HL-60 (cell line): ENCODE measurements around the gene SPTB.
A peak's percentile ranks its signal among the peaks of the same experiment; 100 is the strongest.

ENCODE experiments used
- DNase-seq, 2 experiments: peaks; one replicate each; pipeline ENCODE4 v3.0.0-alpha.2; 2010 to 2020; ENCODE audit warnings: low read depth in 1 of 2, low spot score in 1 of 2
- H3K27ac ChIP-seq: fragments of 250-450 bp; sonication (Bioruptor Pico); replicated peaks from 2 replicates; pipeline ENCODE4 v1.5.1; 2020; ENCODE audit warnings: mild to moderate bottlenecking, moderate library complexity
- H3K27me3 ChIP-seq: fragments of 250-450 bp; sonication (Bioruptor Pico); 2 replicates; pipeline ENCODE4 v1.5.1; 2021; ENCODE audit warnings: mild to moderate bottlenecking, moderate library complexity; ENCODE audit not compliant: insufficient read depth, poor library complexity, severe bottlenecking
- H3K4me3 ChIP-seq: replicated peaks from 2 replicates; pipeline ENCODE4 v1.5.1; 2011; ENCODE audit warnings: mild to moderate bottlenecking, control low read depth, low read length; ENCODE audit not compliant: insufficient read depth
- GABPA ChIP-seq: IDR thresholded peaks from 2 replicates; pipeline ENCODE4 v1.6.1; 2012; ENCODE audit warnings: low read depth
- POLR2AphosphoS5 ChIP-seq: IDR thresholded peaks from 2 replicates; pipeline ENCODE4 v1.6.1; 2012; ENCODE audit warnings: low read depth
- REST ChIP-seq: IDR thresholded peaks from 2 replicates; pipeline ENCODE4 v1.6.1; 2012; ENCODE audit warnings: low read depth; ENCODE audit not compliant: insufficient replicate concordance
- SPI1 ChIP-seq: IDR thresholded peaks from 2 replicates; pipeline ENCODE4 v1.6.1; 2012; ENCODE audit warnings: low read depth, mild to moderate bottlenecking, borderline replicate concordance
- TF ChIP-seq, protein P1 (sequence below): IDR thresholded peaks from one replicate; pipeline ENCODE4 v1.5.1; 2011; ENCODE audit warnings: low read length, control low read depth, inconsistent platforms; ENCODE audit not compliant: insufficient read depth

Gene SPTB

GRCh38 chr14:64765740-64766302, 113.9 kb downstream of the SPTB start:
- Histone ChIP-seq H3K27ac (no peak overlapping the region), H3K27me3 (no peaks in the 10 kb centered on the region), H3K4me3 (no peak overlapping the region)
- TF ChIP-seq, protein P1, sequence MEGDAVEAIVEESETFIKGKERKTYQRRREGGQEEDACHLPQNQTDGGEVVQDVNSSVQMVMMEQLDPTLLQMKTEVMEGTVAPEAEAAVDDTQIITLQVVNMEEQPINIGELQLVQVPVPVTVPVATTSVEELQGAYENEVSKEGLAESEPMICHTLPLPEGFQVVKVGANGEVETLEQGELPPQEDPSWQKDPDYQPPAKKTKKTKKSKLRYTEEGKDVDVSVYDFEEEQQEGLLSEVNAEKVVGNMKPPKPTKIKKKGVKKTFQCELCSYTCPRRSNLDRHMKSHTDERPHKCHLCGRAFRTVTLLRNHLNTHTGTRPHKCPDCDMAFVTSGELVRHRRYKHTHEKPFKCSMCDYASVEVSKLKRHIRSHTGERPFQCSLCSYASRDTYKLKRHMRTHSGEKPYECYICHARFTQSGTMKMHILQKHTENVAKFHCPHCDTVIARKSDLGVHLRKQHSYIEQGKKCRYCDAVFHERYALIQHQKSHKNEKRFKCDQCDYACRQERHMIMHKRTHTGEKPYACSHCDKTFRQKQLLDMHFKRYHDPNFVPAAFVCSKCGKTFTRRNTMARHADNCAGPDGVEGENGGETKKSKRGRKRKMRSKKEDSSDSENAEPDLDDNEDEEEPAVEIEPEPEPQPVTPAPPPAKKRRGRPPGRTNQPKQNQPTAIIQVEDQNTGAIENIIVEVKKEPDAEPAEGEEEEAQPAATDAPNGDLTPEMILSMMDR = no peak
- no peak for TF ChIP-seq POLR2AphosphoS5
- TF ChIP-seq SPI1 = no peak
- TF ChIP-seq GABPA = no peak
- TF ChIP-seq REST = no peak
- DNase-seq = no peak

GRCh38 chr14:64764641-64765520, 114.8 kb downstream of the SPTB start:
- Histone ChIP-seq H3K27me3 (no peaks in the 10 kb centered on the region), H3K4me3 (peak overlapping the region; percentile 31), H3K27ac (no peak overlapping the region)
- no peak for TF ChIP-seq GABPA
- TF ChIP-seq, protein P1 = peak; percentile 48
- peak; percentile 29 to 51 for DNase-seq

DNA sequence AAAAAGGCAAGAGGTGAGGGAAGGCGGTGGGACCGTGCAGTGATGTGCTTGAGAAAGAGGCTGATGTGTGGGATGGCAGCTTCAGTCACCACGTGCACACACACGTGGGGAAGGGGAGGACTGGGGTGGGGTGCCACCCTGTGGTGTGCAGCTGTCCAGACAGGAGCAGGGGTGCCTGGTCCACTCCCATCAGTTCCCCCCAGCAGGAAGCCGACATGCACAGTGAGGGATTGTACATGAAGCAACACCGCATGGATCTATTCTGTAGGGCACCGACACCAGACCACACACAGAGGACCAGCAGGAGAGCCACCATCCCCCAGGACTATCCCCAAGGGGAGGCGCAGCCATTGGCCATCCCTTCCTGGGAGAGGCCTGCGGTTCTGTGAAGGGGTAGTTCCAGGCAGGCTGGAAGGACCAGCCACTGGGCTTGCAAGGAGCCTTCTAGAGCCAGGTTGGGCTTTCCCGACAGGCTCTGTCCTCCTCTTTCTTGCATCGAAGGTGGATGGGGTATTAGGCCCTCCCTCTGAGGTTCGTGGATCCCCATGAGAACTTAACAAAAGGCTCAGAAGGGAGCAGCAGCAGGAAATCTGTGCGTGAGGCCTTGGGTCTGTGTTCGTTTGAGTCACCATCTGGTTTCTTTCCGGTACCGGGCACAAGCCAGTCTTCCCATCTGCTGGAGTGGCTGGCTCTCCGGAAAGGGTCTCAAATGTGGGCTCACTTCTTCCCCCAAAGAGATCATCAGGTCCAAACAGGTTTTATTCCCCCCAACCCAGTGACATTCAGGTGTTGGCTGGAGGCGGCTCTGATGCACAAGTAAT, 115.7 kb downstream of the SPTB start:
- Histone ChIP-seq H3K27me3 (no peaks in the 10 kb centered on the region), H3K4me3 (no peak overlapping the region), H3K27ac (no peak overlapping the region)
- DNase-seq = peak in 1 of 2 experiments; percentile 17
- TF ChIP-seq, protein P1 = no peak
- TF ChIP-seq GABPA (no peak), POLR2AphosphoS5 (no peak), REST (no peak), SPI1 (no peak)
